Activated T-cell treated with anti-CD3 and anti-CD28 coated beads, Interleukin-2, amount 50 U/mL, for 1 hour (primary cell): ENCODE results near the gene FEM1C.

ENCODE experiments used
- DNase-seq: peaks from one replicate; pipeline ENCODE4 v3.0.0-alpha.2; 2020

Gene FEM1C

GRCh38 chr5:115472271-115473025, 72.1 kb downstream of the FEM1C start:
- no peak for DNase-seq

- no peak for DNase-seq
Observed at GRCh38 chr5:115471345-115472063, 73.1 kb downstream of the FEM1C start.

GRCh38 chr5:115470921-115471320, 73.7 kb downstream of the FEM1C start:
- no peak for DNase-seq
